Liver (tissue), 3 donors: ENCODE measurements around the gene GATC.

Source experiments
- EGR1 ChIP-seq, 2 donors: IDR thresholded peaks; 2 replicates each; pipeline ENCODE4 v1.6.1; 2016 to 2018; ENCODE audit warnings: antibody characterized with exemption in 2 of 2, low read depth in 2 of 2
- GABPA ChIP-seq, 2 donors: IDR thresholded peaks in 1 of 2; conservative IDR thresholded peaks in 1 of 2; 2 replicates each; pipeline ENCODE4 v1.6.1; 2016; ENCODE audit warnings: antibody characterized with exemption in 2 of 2, mild to moderate bottlenecking in 1 of 2, moderate library complexity in 1 of 2
- HNF4G ChIP-seq: IDR thresholded peaks from 2 replicates; pipeline ENCODE4 v1.6.1; 2016; ENCODE audit warnings: antibody characterized with exemption
- JUND ChIP-seq, 2 donors: IDR thresholded peaks; 2 replicates each; pipeline ENCODE4 v1.6.1; 2016; ENCODE audit warnings: antibody characterized with exemption in 2 of 2
- RAD21 ChIP-seq, 2 donors: IDR thresholded peaks; 2 replicates each; pipeline ENCODE4 v1.6.1; 2016; ENCODE audit warnings: antibody characterized with exemption in 2 of 2, mild to moderate bottlenecking in 2 of 2
- RXRA ChIP-seq, 2 donors: IDR thresholded peaks; 2 replicates each; pipeline ENCODE4 v1.6.1; 2017 to 2018; ENCODE audit warnings: antibody characterized with exemption in 2 of 2, mild to moderate bottlenecking in 1 of 2
- TAF1 ChIP-seq: conservative IDR thresholded peaks from 2 replicates; pipeline ENCODE4 v1.6.1; 2016; ENCODE audit warnings: antibody characterized with exemption, mild to moderate bottlenecking
- YY1 ChIP-seq: IDR thresholded peaks from 2 replicates; pipeline ENCODE4 v1.6.1; 2016; ENCODE audit warnings: antibody characterized with exemption, mild to moderate bottlenecking
- TF ChIP-seq, protein P1 (sequence below): fragments of 150-350 bp; IDR thresholded peaks from 2 replicates; pipeline ENCODE4 v1.5.1; 2017; ENCODE audit warnings: improper control_type of control experiment, low read depth, low read length; ENCODE audit not compliant: missing input control
- TF ChIP-seq, protein P2 (sequence below): IDR thresholded peaks from 2 replicates; pipeline ENCODE4 v1.6.1; 2016; ENCODE audit warnings: antibody characterized with exemption
- TF ChIP-seq, protein P3 (sequence below): IDR thresholded peaks from 2 replicates; pipeline ENCODE4 v1.6.1; 2016; ENCODE audit warnings: antibody characterized with exemption
- TF ChIP-seq, protein P4 (sequence below): IDR thresholded peaks from 2 replicates; pipeline ENCODE4 v1.6.1; 2016; ENCODE audit warnings: antibody characterized with exemption, mild to moderate bottlenecking
- TF ChIP-seq, protein P5 (sequence below): IDR thresholded peaks from 2 replicates; pipeline ENCODE4 v1.6.1; 2016; ENCODE audit warnings: antibody characterized with exemption
- donor health status: healthy.
- donor health status: healthy.

DNA sequence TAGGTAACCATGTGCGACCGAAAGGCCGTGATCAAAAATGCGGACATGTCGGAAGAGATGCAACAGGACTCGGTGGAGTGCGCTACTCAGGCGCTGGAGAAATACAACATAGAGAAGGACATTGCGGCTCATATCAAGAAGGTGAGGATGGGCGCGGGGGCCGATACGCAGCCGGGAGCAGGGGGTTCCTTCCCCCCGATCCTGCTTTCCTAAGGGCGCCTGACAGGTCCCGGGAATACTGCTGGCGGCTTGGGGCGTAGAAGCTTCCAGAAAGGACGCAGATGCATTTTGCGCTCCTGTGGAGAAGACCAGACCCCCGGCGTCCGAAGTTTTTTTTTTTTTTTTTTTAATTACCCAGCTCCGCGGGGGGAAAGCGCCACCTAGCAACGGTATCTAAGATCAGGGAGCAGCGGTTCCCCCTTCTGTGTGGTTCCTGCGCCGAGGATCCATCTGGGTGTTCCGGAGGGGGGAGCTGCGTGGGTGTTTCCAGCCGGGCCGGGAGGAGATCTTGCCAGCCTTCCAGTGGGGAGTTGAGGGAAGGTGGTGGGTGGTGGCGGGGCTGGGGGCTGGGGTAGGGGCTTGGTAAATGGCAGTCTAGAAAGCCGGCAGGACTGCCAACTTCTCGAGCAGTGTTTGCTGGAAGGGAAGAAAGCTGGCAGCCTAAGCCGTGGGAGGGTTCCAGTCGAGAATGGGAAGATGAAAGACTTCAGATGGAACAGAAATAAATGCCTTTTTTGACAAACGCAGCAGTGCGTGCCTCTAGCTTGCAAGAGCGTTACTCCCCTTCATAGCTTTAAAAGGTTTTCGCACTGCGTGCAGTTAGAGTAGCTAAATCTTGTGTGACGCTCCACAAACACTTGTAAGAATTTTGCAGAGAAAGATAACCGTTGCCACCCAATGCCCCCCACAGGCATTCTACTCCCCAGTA lies 50.4 kb downstream of the GATC start:
- TF ChIP-seq JUND (IDR thresholded peaks at IDR 0.05) (no peak), RXRA (IDR thresholded peaks at IDR 0.05) (no peak), HNF4G (no peak), YY1 (no peak), EGR1 (IDR thresholded peaks at IDR 0.05; ENCODE audit: low read depth in 2 of 2) (peak; percentile 20 to 73), TAF1 (no peak), RAD21 (IDR thresholded peaks at IDR 0.05) (peak; percentile 9 to 17), GABPA (IDR thresholded peaks at IDR 0.05 in 1 of 2, conservative IDR thresholded peaks at IDR 0.05 in 1 of 2) (no peak)
- TF ChIP-seq, protein P1, sequence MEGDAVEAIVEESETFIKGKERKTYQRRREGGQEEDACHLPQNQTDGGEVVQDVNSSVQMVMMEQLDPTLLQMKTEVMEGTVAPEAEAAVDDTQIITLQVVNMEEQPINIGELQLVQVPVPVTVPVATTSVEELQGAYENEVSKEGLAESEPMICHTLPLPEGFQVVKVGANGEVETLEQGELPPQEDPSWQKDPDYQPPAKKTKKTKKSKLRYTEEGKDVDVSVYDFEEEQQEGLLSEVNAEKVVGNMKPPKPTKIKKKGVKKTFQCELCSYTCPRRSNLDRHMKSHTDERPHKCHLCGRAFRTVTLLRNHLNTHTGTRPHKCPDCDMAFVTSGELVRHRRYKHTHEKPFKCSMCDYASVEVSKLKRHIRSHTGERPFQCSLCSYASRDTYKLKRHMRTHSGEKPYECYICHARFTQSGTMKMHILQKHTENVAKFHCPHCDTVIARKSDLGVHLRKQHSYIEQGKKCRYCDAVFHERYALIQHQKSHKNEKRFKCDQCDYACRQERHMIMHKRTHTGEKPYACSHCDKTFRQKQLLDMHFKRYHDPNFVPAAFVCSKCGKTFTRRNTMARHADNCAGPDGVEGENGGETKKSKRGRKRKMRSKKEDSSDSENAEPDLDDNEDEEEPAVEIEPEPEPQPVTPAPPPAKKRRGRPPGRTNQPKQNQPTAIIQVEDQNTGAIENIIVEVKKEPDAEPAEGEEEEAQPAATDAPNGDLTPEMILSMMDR = no peak
- TF ChIP-seq, protein P2, sequence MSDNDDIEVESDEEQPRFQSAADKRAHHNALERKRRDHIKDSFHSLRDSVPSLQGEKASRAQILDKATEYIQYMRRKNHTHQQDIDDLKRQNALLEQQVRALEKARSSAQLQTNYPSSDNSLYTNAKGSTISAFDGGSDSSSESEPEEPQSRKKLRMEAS = no peak
- TF ChIP-seq, protein P3, sequence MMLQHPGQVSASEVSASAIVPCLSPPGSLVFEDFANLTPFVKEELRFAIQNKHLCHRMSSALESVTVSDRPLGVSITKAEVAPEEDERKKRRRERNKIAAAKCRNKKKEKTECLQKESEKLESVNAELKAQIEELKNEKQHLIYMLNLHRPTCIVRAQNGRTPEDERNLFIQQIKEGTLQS = no peak
- TF ChIP-seq, protein P4, sequence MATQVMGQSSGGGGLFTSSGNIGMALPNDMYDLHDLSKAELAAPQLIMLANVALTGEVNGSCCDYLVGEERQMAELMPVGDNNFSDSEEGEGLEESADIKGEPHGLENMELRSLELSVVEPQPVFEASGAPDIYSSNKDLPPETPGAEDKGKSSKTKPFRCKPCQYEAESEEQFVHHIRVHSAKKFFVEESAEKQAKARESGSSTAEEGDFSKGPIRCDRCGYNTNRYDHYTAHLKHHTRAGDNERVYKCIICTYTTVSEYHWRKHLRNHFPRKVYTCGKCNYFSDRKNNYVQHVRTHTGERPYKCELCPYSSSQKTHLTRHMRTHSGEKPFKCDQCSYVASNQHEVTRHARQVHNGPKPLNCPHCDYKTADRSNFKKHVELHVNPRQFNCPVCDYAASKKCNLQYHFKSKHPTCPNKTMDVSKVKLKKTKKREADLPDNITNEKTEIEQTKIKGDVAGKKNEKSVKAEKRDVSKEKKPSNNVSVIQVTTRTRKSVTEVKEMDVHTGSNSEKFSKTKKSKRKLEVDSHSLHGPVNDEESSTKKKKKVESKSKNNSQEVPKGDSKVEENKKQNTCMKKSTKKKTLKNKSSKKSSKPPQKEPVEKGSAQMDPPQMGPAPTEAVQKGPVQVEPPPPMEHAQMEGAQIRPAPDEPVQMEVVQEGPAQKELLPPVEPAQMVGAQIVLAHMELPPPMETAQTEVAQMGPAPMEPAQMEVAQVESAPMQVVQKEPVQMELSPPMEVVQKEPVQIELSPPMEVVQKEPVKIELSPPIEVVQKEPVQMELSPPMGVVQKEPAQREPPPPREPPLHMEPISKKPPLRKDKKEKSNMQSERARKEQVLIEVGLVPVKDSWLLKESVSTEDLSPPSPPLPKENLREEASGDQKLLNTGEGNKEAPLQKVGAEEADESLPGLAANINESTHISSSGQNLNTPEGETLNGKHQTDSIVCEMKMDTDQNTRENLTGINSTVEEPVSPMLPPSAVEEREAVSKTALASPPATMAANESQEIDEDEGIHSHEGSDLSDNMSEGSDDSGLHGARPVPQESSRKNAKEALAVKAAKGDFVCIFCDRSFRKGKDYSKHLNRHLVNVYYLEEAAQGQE = no peak
- TF ChIP-seq, protein P5, sequence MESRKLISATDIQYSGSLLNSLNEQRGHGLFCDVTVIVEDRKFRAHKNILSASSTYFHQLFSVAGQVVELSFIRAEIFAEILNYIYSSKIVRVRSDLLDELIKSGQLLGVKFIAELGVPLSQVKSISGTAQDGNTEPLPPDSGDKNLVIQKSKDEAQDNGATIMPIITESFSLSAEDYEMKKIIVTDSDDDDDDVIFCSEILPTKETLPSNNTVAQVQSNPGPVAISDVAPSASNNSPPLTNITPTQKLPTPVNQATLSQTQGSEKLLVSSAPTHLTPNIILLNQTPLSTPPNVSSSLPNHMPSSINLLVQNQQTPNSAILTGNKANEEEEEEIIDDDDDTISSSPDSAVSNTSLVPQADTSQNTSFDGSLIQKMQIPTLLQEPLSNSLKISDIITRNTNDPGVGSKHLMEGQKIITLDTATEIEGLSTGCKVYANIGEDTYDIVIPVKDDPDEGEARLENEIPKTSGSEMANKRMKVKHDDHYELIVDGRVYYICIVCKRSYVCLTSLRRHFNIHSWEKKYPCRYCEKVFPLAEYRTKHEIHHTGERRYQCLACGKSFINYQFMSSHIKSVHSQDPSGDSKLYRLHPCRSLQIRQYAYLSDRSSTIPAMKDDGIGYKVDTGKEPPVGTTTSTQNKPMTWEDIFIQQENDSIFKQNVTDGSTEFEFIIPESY = no peak
